BLaER1 (cell line): ENCODE measurements around the gene TBC1D5.

ENCODE experiments used
- H3K27ac ChIP-seq: shearing (Covaris generic); formaldehyde crosslinking; 2 replicates; pipeline ENCODE4 v1.8.1; 2022
- H3K27me3 ChIP-seq: shearing (Covaris generic); formaldehyde crosslinking; 2 replicates; pipeline ENCODE4 v1.8.1; 2022
- H3K36me3 ChIP-seq: shearing (Covaris generic); formaldehyde crosslinking; 2 replicates; pipeline ENCODE4 v1.8.1; 2022
- H3K4me1 ChIP-seq: shearing (Covaris generic); formaldehyde crosslinking; 2 replicates; pipeline ENCODE4 v1.8.1; 2022
- H3K4me2 ChIP-seq: shearing (Covaris generic); formaldehyde crosslinking; 2 replicates; pipeline ENCODE4 v1.8.1; 2022
- H3K4me3 ChIP-seq: shearing (Covaris generic); formaldehyde crosslinking; 2 replicates; pipeline ENCODE4 v1.8.1; 2022
- H3K9ac ChIP-seq: shearing (Covaris generic); formaldehyde crosslinking; 2 replicates; pipeline ENCODE4 v1.8.1; 2022
- H3K9me3 ChIP-seq: shearing (Covaris generic); formaldehyde crosslinking; 2 replicates; pipeline ENCODE4 v1.8.1; 2022
- H4K20me1 ChIP-seq: shearing (Covaris generic); formaldehyde crosslinking; 2 replicates; pipeline ENCODE4 v1.8.1; 2022
- Cebpa-rat ChIP-seq: shearing (Covaris generic); IDR thresholded peaks from 2 replicates; pipeline ENCODE4 v1.8.1; 2022

TBC1D5 gene

DNA sequence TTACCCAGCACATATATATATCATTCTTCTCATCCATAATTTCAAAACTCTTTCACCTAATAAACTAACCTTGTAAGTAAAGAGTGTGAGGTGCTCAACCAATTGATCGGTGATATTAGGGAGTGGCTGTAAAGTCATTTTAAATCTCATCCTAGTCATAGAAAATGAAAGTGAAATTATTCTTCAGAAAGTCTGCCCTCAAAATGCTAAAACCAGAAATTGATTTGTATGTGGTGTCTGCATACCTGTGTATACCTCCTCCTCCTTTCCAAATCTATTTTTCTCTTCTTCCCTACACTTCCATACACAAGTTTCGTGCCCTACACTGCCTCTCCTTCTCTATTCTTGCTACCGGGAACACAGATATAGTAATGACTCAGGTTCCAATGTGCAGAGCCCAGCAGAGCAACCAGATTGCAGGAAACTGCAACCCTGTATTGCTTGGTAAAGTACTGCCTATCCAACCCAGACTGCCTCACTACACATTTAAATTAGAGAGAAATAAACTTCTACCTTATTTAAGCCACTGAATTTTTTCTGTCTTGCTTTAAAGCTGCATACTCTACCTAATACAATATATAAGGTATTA lies 7.4 kb upstream of the TBC1D5 start:
- H3K4me1 ChIP-seq: peaks cover 22% of the 10 kb centered on the region
- no peaks in the 10 kb centered on the region for H4K20me1 ChIP-seq
- H3K9me3 ChIP-seq: no peaks in the 10 kb centered on the region
- H3K9ac ChIP-seq: no peak overlapping the region
- H3K4me2 ChIP-seq: peak overlapping the region; percentile 38
- no peak overlapping the region for H3K27ac ChIP-seq
- no peak for TF ChIP-seq Cebpa-rat
- H3K36me3 ChIP-seq: no peaks in the 10 kb centered on the region
- no peak overlapping the region for H3K4me3 ChIP-seq
- H3K27me3 ChIP-seq: no peaks in the 10 kb centered on the region; the same call in 1 of the 2 replicates

DNA sequence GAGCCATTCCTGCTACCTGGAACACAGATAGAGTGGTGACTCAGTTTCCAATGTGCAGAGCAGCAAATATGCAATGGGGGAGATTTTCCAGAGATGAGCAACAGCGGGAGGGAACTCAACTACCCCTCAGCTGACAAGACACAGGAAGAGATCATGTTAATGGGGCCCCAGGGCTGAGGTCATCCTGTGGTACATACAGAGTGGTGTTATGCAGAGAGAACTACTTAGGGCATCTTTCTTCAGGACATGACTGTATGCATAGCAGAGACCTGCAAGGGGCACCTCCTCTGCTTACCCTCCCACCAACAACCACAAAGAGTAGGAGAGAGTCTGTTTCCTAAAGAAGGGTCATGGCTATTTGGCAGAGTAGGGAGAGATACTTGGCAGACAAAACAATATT lies 6.8 kb upstream of the TBC1D5 start:
- H3K9ac ChIP-seq: no peak overlapping the region
- no peaks in the 10 kb centered on the region for H4K20me1 ChIP-seq
- H3K27ac ChIP-seq: no peak overlapping the region
- no peaks in the 10 kb centered on the region for H3K36me3 ChIP-seq
- H3K4me3 ChIP-seq: no peak overlapping the region
- no peak for TF ChIP-seq Cebpa-rat
- H3K4me1 ChIP-seq: peaks cover 22% of the 10 kb centered on the region
- H3K4me2 ChIP-seq: peak overlapping the region; percentile 38
- no peaks in the 10 kb centered on the region; the same call in 1 of the 2 replicates for H3K27me3 ChIP-seq
- no peaks in the 10 kb centered on the region for H3K9me3 ChIP-seq

DNA sequence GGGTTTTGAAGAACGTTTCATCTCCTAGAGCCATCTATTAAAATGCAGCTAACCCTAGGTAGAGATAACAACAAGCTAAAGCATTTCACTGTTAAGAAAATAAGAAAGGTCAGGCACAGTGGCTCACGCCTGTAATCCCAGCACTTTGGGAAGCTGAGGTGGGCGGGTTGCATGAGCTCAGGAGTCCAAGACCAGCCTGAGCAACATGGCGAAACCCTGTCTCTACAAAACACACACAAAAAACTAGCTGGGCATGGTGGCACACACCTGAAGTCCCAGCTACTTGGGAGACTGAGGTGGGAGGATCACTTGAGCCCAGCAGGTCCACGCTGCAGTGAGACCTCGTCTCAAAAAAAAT lies 5.4 kb upstream of the TBC1D5 start:
- H3K4me3 ChIP-seq: no peak overlapping the region
- no peak overlapping the region for H3K9ac ChIP-seq
- H3K36me3 ChIP-seq: no peaks in the 10 kb centered on the region
- H3K9me3 ChIP-seq: no peaks in the 10 kb centered on the region
- H3K27ac ChIP-seq: no peak overlapping the region
- H3K4me2 ChIP-seq: peak overlapping the region; percentile 44
- no peaks in the 10 kb centered on the region; the same call in 1 of the 2 replicates for H3K27me3 ChIP-seq
- peaks cover 34% of the 10 kb centered on the region for H3K4me1 ChIP-seq
- TF ChIP-seq Cebpa-rat: no peak
- H4K20me1 ChIP-seq: no peaks in the 10 kb centered on the region

DNA sequence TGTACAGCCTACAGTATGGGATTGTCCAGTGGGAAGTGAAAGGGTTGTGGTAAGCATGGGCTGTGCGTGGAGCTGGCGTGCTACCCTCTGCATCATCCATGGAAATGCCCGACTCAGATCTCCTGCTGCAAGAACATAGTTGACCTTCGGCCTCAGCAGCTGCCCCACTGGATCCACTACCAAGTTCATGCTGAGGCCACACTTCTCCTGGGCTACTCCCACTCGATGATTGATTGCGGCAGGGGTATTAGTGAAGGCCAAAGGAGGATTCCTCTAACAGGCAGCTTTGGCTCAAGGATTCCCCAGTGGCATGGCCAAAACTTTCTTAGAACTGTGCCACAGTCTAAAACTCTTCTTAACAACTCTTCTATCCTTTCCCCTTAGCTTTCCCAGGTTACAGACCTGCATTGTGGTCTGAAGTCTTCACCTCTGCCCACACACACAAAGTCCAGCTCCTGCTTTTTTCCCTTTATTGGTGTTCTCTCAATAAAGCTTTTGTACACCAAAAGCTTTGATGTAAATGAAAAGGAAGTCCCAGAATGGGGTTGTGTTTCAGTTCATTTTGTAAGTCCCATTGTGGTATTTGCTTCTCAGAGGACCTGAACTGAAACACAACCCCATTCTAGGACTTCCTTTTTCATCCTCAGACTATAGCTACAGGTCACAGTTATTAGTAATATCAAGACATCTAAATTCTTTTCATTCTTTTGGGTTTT lies 4.9 kb upstream of the TBC1D5 start:
- H3K4me3 ChIP-seq: no peak overlapping the region
- H3K4me2 ChIP-seq: peak overlapping the region; percentile 44

DNA sequence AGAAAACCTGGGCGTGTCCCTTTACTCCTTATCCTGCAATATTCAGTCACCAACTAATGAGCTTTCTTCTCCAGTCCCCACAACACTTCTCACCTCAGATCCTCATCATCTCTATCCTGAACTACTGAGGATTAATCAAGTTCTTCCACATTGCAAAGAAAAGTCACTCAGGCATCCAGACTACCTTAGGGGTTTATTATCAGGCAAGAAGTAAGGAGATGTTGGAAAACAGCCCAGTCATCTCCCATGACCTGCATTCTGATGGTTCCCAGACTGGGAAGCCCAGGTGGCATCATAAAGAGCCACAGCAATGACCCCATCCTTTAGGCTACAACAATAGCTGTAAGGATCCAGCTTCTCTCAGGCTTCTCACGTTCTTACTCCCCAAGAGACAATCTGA lies 3.5 kb upstream of the TBC1D5 start:
- Histone ChIP-seq H3K9me3 (no peaks in the 10 kb centered on the region), H3K27ac (no peak overlapping the region), H3K9ac (no peak overlapping the region), H3K27me3 (no peaks in the 10 kb centered on the region; the same call in 1 of the 2 replicates), H3K4me1 (peaks cover 39% of the 10 kb centered on the region), H3K36me3 (no peaks in the 10 kb centered on the region), H3K4me3 (no peak overlapping the region), H4K20me1 (no peaks in the 10 kb centered on the region), H3K4me2 (no peak overlapping the region)
- no peak for TF ChIP-seq Cebpa-rat

More for the DNA sequence above, 4.9 kb upstream of the TBC1D5 start:
- no peak overlapping the region for H3K9ac ChIP-seq
- no peaks in the 10 kb centered on the region for H3K36me3 ChIP-seq
- no peak for TF ChIP-seq Cebpa-rat
- no peaks in the 10 kb centered on the region for H4K20me1 ChIP-seq
- H3K27me3 ChIP-seq: no peaks in the 10 kb centered on the region; the same call in 1 of the 2 replicates
- peaks cover 34% of the 10 kb centered on the region for H3K4me1 ChIP-seq
- H3K9me3 ChIP-seq: no peaks in the 10 kb centered on the region
- peak overlapping the region; percentile 54 for H3K27ac ChIP-seq

DNA sequence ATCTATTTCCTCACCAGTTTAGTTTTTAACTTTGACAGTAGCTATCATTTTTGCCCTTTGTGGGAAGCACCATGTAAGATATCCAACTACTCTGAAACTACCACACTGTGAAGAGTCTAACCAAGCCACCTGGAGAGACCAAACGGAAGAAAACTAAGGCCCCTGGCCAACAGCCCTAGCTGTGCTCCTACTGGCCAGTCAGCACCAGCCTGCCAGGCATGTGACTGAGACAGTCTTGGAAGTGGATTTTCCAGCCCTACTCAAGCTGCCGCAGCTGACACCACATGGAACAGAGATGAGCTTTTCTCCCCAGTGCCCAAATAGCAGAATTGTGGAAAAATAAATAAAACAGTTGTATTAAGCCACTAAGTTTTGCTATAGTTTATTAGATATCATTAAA lies 2.9 kb upstream of the TBC1D5 start:
- H3K36me3 ChIP-seq: no peaks in the 10 kb centered on the region
- H3K27me3 ChIP-seq: no peaks in the 10 kb centered on the region; the same call in 1 of the 2 replicates
- no peak overlapping the region for H3K4me3 ChIP-seq
- no peaks in the 10 kb centered on the region for H3K9me3 ChIP-seq
- no peak overlapping the region for H3K4me2 ChIP-seq
- H3K27ac ChIP-seq: no peak overlapping the region
- H3K9ac ChIP-seq: no peak overlapping the region
- TF ChIP-seq Cebpa-rat: no peak
- peaks cover 45% of the 10 kb centered on the region for H3K4me1 ChIP-seq
- no peaks in the 10 kb centered on the region for H4K20me1 ChIP-seq

DNA sequence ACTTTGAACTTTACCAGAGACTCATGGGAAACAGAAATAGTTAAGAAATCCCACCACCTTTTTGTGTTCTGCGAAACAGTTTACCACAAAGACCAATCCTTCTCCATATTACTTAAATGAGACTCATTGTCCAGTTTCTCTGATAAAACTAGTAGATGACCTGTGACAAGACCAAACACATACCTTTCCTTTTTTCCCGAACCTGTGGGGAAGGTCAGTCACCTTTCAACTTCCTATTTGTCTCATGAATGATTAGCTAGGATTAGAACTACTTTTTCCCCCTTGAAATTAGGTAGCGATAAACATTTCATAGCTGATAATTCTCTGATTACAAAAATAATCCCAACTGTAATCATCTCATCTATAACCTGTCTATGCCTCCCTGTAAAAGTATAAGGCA lies 2.3 kb upstream of the TBC1D5 start:
- no peak overlapping the region for H3K4me3 ChIP-seq
- no peaks in the 10 kb centered on the region for H3K9me3 ChIP-seq
- H3K36me3 ChIP-seq: no peaks in the 10 kb centered on the region
- H3K27me3 ChIP-seq: no peaks in the 10 kb centered on the region; the same call in 1 of the 2 replicates
- no peak for TF ChIP-seq Cebpa-rat
- no peaks in the 10 kb centered on the region for H4K20me1 ChIP-seq
- no peak overlapping the region for H3K4me2 ChIP-seq
- H3K4me1 ChIP-seq: peaks cover 49% of the 10 kb centered on the region
- H3K9ac ChIP-seq: no peak overlapping the region
- no peak overlapping the region for H3K27ac ChIP-seq

DNA sequence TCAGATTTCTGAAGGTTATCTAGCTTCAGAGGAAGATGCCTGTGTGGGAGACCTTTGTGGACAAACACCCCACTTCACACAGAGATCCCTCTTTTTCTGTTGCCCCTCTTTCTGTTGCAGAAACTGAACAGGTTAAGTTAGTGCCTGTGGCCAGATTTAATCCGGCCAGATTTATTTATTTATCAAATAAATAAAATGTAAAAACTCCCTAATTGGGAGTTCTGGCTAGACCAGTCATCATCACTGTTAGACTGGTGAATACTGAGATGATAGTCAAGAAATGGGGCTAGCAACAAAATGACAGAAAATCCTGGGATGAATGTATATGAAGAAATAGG lies 1.2 kb upstream of the TBC1D5 start:
- H3K9me3 ChIP-seq: no peaks in the 10 kb centered on the region
- peaks cover 54% of the 10 kb centered on the region for H3K4me1 ChIP-seq
- no peaks in the 10 kb centered on the region for H3K36me3 ChIP-seq
- no peaks in the 10 kb centered on the region for H4K20me1 ChIP-seq
- H3K4me2 ChIP-seq: peak overlapping the region; percentile 90
- H3K27ac ChIP-seq: peak overlapping the region; percentile 97
- H3K27me3 ChIP-seq: no peaks in the 10 kb centered on the region; the same call in 1 of the 2 replicates
- no peak for TF ChIP-seq Cebpa-rat
- peak overlapping the region; percentile 94 for H3K9ac ChIP-seq
- H3K4me3 ChIP-seq: peak overlapping the region; percentile 87; the same call in 1 of the 2 replicates

DNA sequence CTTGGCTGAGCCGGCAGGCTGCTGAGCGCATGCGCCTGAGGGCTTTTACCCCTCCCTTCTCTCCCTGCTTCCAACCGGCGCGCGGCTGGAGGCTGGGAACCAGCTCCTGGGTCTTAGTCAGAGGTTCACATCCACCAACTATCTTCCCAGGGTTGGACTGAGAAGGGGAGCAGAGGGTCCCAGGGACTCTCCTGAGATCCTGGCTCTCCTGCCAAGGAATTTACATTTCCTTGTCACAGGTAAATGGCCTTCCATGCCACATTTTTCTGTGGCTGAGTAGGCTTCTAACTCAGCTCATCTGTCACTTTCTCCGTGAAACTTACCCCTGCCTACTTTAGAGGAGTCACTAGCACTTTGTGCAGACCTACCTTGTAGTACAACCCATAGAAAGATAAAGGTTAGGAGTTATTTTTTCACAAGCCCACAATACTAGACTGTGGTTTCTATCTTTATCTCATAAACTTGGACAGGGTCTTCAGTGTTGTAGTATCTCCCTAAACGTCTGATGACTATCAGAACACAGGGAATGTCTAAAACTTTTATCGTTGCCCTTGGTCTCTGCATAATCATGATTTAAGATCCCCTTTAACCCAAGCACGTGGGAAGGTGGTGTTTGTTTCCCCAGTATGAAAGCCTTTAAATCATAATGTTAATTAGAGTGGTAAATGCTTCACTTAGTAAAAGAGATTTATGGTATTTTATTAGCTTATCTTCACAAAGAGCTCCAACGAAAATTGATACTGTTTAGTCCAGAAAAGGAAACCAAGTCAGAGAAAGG lies 638 bp upstream of the TBC1D5 start:
- Histone ChIP-seq H3K9me3 (no peaks in the 10 kb centered on the region), H3K9ac (peak overlapping the region; percentile 94), H3K4me1 (peaks cover 57% of the 10 kb centered on the region), H3K4me2 (peak overlapping the region; percentile 90), H4K20me1 (no peaks in the 10 kb centered on the region), H3K27ac (peak overlapping the region; percentile 97), H3K27me3 (no peaks in the 10 kb centered on the region; the same call in 1 of the 2 replicates), H3K4me3 (peak overlapping the region; percentile 87), H3K36me3 (no peaks in the 10 kb centered on the region)
- TF ChIP-seq Cebpa-rat: no peak

DNA sequence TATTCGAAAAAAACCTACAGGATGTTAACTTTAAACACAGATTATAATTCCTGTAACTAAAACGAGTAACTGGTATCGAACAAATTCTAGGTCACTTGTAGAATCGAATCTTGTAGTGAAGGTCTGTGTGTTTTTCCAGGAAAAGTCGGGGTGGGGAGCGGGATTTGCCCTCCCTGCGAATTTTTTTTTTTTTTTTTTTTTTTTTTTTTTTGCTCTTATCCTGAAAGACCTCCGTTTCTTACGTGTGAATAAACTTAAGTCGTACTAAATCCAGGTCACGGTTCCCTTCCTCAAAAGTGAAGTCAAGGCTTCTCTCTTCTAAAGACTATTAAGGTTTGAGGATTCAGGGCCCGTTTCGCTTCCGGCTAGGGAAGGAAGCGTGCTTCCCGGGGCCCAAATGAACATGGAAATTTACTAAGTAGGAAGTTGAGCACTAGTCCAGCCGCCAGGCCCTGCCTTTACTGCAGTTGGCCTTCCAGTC lies 770 bp downstream of the TBC1D5 start:
- Histone ChIP-seq H3K9me3 (no peaks in the 10 kb centered on the region), H3K4me1 (peaks cover 45% of the 10 kb centered on the region), H3K9ac (peak overlapping the region; percentile 94), H3K27me3 (no peaks in the 10 kb centered on the region; the same call in 1 of the 2 replicates), H3K4me2 (peak overlapping the region; percentile 90), H3K36me3 (peaks cover 5% of the 10 kb centered on the region), H4K20me1 (no peaks in the 10 kb centered on the region), H3K4me3 (peak overlapping the region; percentile 87), H3K27ac (peak overlapping the region; percentile 97)
- no peak for TF ChIP-seq Cebpa-rat
